GM19397 (cell line): Measurements from ENCODE around the gene PLEKHN1.

ENCODE experiments used
- ATAC-seq: cut with Tn5 transposase; IDR thresholded peaks from one replicate; pipeline ENCODE4 v1.9.1; 2021; ENCODE audit warnings: mild to moderate bottlenecking, moderate library complexity; ENCODE audit not compliant: unreplicated experiment

PLEKHN1 gene

DNA sequence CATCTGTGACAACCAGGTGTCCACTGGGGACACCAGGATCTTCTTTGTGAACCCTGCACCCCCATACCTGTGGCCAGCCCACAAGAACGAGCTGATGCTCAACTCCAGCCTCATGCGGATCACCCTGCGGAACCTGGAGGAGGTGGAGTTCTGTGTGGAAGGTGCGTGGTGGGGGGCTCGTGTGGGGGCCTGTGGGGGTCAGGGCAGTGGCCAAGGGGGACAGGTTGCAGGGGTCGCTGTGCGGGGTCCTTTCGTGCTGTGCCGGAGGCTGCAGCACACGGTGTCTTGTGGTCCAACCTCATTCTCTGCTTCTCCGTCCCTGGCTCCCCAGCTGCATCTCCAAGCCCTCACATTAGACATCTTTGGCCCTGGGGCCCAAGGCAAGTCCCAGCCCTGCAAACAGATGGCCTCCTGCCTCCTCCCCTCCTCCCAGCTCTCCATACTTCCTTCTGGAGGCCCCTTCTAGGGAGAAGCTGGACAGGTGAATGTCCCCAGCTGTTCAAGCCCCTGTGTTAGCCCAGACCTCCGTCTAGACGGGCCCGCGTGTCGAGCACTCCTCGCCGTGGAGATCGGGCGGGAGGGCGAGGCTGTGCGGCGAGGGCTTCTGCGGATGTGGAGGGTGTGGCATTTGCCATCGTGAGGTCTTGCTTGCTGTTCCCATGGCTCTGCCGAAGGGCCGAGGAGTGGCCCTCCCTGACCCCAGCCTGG lies 56.2 kb downstream of the PLEKHN1 start:
- ATAC-seq: no peak

DNA sequence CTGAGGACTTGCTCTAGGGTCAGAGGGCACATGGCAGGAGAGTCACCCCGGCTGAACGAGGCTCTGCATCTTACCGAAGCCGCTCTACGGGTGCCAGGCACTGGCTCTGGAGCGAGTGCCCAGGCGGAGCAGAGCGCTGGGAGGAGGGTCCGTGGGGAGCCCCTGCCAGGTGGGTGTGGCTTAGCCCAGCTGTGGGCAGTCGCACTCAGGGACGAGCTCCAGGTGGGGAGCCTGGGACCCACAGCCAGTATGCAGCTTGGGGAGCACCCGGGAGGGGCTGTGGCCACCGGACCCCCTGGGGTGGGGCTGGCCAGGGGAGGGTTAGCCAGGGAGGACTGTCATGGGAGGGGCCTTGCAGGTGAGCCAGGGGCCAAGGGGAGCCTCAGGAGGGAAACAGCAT lies 57.4 kb downstream of the PLEKHN1 start:
- no peak for ATAC-seq

DNA sequence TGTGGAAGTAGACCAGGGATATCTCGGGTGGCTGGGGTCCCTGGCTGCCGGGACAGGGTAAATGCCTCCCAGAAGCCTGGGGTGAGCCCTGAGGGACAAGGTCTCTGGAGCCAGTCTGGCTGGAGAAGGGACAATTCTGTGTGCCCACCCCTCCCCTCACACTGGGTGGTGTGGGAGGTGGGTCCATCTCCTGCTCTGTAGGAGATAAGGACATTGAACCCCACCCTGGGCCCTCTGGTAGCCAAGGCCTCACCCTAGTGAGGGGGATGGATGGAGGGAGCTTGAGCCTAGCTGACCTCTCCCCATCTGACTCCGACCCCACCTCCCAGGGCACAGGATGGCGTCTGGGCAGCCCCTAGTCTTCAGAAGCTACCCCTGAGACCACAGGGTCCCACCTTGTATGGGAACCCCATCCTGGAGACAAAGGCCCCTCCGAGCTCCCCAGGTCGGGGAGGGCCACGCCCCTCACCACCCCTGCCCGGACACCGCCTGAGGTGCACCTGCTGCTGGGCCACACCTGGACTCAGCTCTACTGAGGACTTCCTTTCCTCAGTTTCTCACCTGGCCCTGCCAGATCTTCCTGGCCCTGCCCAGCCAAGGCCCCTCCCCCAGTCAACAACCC lies 58.0 kb downstream of the PLEKHN1 start:
- no peak for ATAC-seq

DNA sequence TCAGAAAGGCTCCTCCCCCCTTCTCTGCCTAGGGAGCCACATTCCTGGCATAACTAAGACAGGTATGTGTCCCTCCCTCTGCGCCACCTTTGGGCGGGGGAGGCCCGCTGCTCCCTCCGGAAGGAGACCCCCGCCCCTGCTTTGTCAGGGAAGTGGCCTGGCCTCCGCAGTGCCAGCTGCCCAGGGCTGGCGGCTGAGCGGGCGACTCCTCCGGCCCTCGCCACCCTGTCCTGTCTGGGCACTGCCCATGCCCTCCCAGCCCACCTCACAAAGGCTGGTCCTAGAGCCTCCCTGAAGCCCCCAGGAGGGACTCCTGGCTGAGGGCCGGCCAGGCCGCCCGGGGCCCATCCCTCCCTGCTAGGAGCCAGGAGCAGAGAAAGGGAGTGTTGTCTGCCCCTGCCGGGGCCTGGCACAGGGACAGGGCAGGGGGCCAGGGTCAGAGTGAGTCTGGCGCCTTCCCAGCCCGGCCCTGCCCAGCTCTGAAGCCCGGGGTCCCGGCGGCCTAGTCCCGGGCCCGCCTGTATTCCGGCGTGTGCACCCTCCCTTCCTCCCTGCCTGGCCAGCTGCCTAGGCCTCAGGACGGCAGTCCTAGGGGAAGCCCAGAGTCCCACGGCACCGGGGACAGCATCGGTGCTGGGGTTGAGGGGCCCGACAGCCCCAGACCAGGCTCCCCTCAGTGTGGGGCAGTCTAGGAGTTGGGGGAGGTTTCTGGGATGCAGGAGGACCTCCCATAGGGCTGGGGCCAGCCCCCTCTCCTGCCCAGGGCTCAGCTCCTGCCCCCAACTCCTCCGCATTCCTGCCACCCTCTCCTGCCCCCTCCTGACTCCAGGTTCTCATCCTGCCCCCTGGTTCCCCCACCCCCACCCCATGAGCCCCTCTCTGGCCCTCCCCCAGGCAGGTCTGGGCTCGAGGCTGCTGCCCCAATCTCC lies 58.8 kb downstream of the PLEKHN1 start:
- ATAC-seq: no peak
